Activated B cell treated with CpG ODN at 0.5 μM for 24 hours (primary cell): Measurements from ENCODE around the gene CELA3A. TPM values are rescaled to one million over a fixed set of nuclear protein-coding genes. Genes with fewer than 3 reads are reported as not detected.
A peak's percentile ranks its signal among the peaks of the same experiment; 100 is the strongest.
"Not testable (repeated sequence)": the region's sequence is repeated elsewhere in the genome, so short reads cannot be mapped to it uniquely, and the experiment has no call there.

Experiments
- ATAC-seq: fragments of 200-7000 bp; cut with Tn5 transposase; one replicate; pipeline ENCODE4 v1.10.0; 2021; ENCODE audit warnings: low read depth, mild to moderate bottlenecking, moderate library complexity
- CTCF ChIA-PET: fragments of 350-600 bp; sonication (Branson Sonifier 250); formaldehyde crosslinking; loops from one replicate; lab custom pipeline; 2021; ENCODE audit warnings: antibody characterized with exemption; lab: Charles Lee
- POLR2A ChIA-PET: fragments of 350-600 bp; sonication (Branson Sonifier 250); formaldehyde crosslinking; loops from one replicate; lab custom pipeline; 2021; ENCODE audit warnings: antibody characterized with exemption; lab: Charles Lee
- DNase-seq: peaks from one replicate; pipeline ENCODE4 v3.0.0; 2022
- H3K27ac Mint-ChIP-seq: one replicate; pipeline ENCODE4 v1.8.0; 2020; ENCODE audit warnings: mixed read lengths
- H3K27me3 Mint-ChIP-seq: one replicate; pipeline ENCODE4 v1.8.0; 2021; ENCODE audit warnings: mixed read lengths
- H3K36me3 Mint-ChIP-seq: one replicate; pipeline ENCODE4 v1.8.0; 2021; ENCODE audit warnings: low read depth, mixed read lengths
- H3K4me1 Mint-ChIP-seq: one replicate; pipeline ENCODE4 v1.8.0; 2021; ENCODE audit warnings: mixed read lengths
- H3K4me3 Mint-ChIP-seq: one replicate; pipeline ENCODE4 v1.8.0; 2020; ENCODE audit warnings: mild to moderate bottlenecking, mixed read lengths
- H3K9me3 Mint-ChIP-seq: one replicate; pipeline ENCODE4 v1.8.0; 2020; ENCODE audit warnings: mixed read lengths
- CTCF ChIP-seq: fragments of 200-600 bp; IDR thresholded peaks from one replicate; pipeline ENCODE4 v1.8.0; 2022; ENCODE audit warnings: antibody characterized with exemption, mild to moderate bottlenecking
- intact Hi-C: fragments of 100-400 bp; cut with micrococcal nuclease; formaldehyde crosslinking; loops from one replicate; pipeline ENCODE4 v1.15.1; 2024
- total RNA-seq: library from RNA; stranded (reverse); gene quantifications from 2 replicates; pipeline ENCODE4 v1.2.3, GENCODE V29; 2022

Gene CELA3A
- total RNA-seq, 1 donor from 2014 or later: not detected

- H3K27me3 Mint-ChIP-seq: no peaks in the 10 kb centered on the region
- DNase-seq (no peak), ATAC-seq (no peak)
- intact Hi-C loops: loop anchor here (5.0 to 10.0 kb wide), 3 partner anchors 322 to 735 kb away; partner anchors contain the start of genes ECE1 and ZBTB40
- H3K36me3 Mint-ChIP-seq: peaks cover 10% of the 10 kb centered on the region
- peak overlapping the region; percentile 99 for H3K27ac Mint-ChIP-seq
- CTCF ChIA-PET: interaction anchor here (0.7 kb wide), 1 partner anchor 13 kb away, joined by 3 read pairs; no protein-coding TSS in a partner anchor
- H3K4me3 Mint-ChIP-seq: peak overlapping the region; percentile 96
- POLR2A ChIA-PET: interaction anchor here (0.6 to 13.8 kb wide), 5 partner anchors 19 to 733 kb away, joined by 3 to 659 read pairs (median 4); partner anchors contain the start of gene CDC42
- no peaks in the 10 kb centered on the region for H3K9me3 Mint-ChIP-seq
- H3K4me1 Mint-ChIP-seq: peaks cover 63% of the 10 kb centered on the region
- no peak for TF ChIP-seq CTCF
Observed at GRCh38 chr1:22026924-22027289, 25.4 kb downstream of the CELA3A start.

- no peak for DNase-seq
- intact Hi-C loops: no loop called here
- Mint-ChIP-seq H3K4me1 (peaks cover 46% of the 10 kb centered on the region), H3K27me3 (no peaks in the 10 kb centered on the region), H3K36me3 (peaks cover 10% of the 10 kb centered on the region), H3K9me3 (no peaks in the 10 kb centered on the region), H3K27ac (no peak overlapping the region), H3K4me3 (no peak overlapping the region)
- POLR2A ChIA-PET: interaction anchor here (0.5 to 13.8 kb wide), 2 partner anchors 16 to 70 kb away, joined by 4 to 659 read pairs; partner anchors contain the start of gene CDC42
- TF ChIP-seq CTCF: no peak
- CTCF ChIA-PET: interaction anchor here (1.5 kb wide), 1 partner anchor 22 kb away, joined by 5 read pairs; the partner anchor contains the start of gene CDC42
- no peak for ATAC-seq
Observed at GRCh38 chr1:22030057-22030456, 28.6 kb downstream of the CELA3A start.

- ATAC-seq (no peak), DNase-seq (no peak)
- ChIA-PET CTCF (interaction anchor here (1.3 to 1.5 kb wide), 2 partner anchors 22 to 67 kb away, joined by 3 to 5 read pairs; partner anchors contain the start of gene CDC42), POLR2A (interaction anchor here (0.5 to 13.8 kb wide), 2 partner anchors 16 to 69 kb away, joined by 4 to 659 read pairs; partner anchors contain the start of gene CDC42)
- Mint-ChIP-seq H3K4me1 (peaks cover 44% of the 10 kb centered on the region), H3K9me3 (no peaks in the 10 kb centered on the region), H3K36me3 (peaks cover 6% of the 10 kb centered on the region), H3K27me3 (no peaks in the 10 kb centered on the region), H3K4me3 (no peak overlapping the region), H3K27ac (no peak overlapping the region)
- TF ChIP-seq CTCF: no peak
- intact Hi-C loops: no loop called here
Observed at GRCh38 chr1:22030473-22030872, 29.0 kb downstream of the CELA3A start.

- ATAC-seq: peak; percentile 52
- H3K27ac Mint-ChIP-seq: peak overlapping the region; percentile 79
- POLR2A ChIA-PET: interaction anchor here (0.5 to 13.8 kb wide), 4 partner anchors 15 to 1313 kb away, joined by 3 to 659 read pairs (median 8); partner anchors contain the start of genes CDC42 and HNRNPR
- no peak for TF ChIP-seq CTCF
- intact Hi-C loops: no loop called here
- CTCF ChIA-PET: interaction anchor here (1.1 to 1.5 kb wide), 3 partner anchors 8 to 68 kb away, joined by 3 to 5 read pairs (median 5); partner anchors contain the start of gene CDC42
- H3K4me1 Mint-ChIP-seq: peaks cover 37% of the 10 kb centered on the region
- H3K27me3 Mint-ChIP-seq: no peaks in the 10 kb centered on the region
- H3K36me3 Mint-ChIP-seq: no peaks in the 10 kb centered on the region
- peak overlapping the region; percentile 49 for H3K4me3 Mint-ChIP-seq
- DNase-seq: no peak
- H3K9me3 Mint-ChIP-seq: no peaks in the 10 kb centered on the region
Observed at GRCh38 chr1:22031214-22031962, 29.9 kb downstream of the CELA3A start.

DNA sequence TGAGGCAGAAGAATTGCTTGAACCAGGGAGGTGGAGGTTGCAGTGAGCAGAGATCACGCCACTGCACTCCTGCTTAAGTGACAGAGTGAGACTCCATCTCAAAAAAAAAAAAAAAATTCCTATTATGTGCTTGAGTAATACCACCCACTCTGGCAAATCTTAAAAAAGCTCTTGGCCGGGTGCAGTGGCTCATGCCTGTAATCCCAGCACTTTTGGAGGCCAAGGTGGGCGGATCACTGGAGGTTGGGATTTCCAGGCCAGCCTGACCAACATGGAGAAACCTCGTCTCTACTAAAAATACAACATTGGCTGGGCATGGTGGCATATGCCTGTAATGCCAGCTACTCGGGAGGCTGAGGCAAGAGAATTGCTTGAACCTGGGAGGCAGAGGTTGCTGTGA is 33.4 kb downstream of the CELA3A start:
- intact Hi-C loops, H3K27ac Mint-ChIP-seq, H3K36me3 Mint-ChIP-seq, H3K4me3 Mint-ChIP-seq, H3K27me3 Mint-ChIP-seq, H3K9me3 Mint-ChIP-seq, DNase-seq, ATAC-seq: not testable (repeated sequence)
- ChIA-PET POLR2A (interaction anchor here (1.3 to 22.8 kb wide), 2 partner anchors 7 to 17 kb away, joined by 10 to 659 read pairs; partner anchors contain the start of gene CDC42), CTCF (interaction anchor here (0.6 kb wide), 1 partner anchor 521 kb away, joined by 4 read pairs; no protein-coding TSS in a partner anchor)
- peaks cover 41% of the 10 kb centered on the region for H3K4me1 Mint-ChIP-seq
